ENCODE data around the gene GBF1. TPM values are rescaled to one million over a fixed set of nuclear protein-coding genes. Genes with fewer than 3 reads are reported as not detected.

Gene GBF1
- total and polyA plus RNA-seq, 2 of the 13 experiments (the other 11 are each of a cell fraction or from before 2014, with no cell fraction given), result 17.1 to 21.9 TPM

GRCh38 chr10:102394079-102394800 is 148.9 kb downstream of the GBF1 start (continued):
- no peak for TF ChIP-seq SP5 (CRISPR knock-in tag; IDR thresholded peaks at IDR 0.05; ENCODE audit: borderline replicate concordance, low read depth)
- no peak for TF ChIP-seq CEBPB (IDR thresholded peaks at IDR 0.05; ENCODE audit: borderline replicate concordance, low read depth, low read length)
- peak; percentile 20 for TF ChIP-seq IKZF4 (CRISPR knock-in tag; IDR thresholded peaks at IDR 0.05; ENCODE audit: borderline replicate concordance, low read depth, not compliant biosample characterization)
- TF ChIP-seq ZMYM4 (CRISPR knock-in tag; IDR thresholded peaks at IDR 0.05), result peak; percentile 65; the same call in 1 of the 2 replicates
- no peak for TF ChIP-seq ZBTB49 (CRISPR knock-in tag; IDR thresholded peaks at IDR 0.05; ENCODE audit: borderline replicate concordance)
- no peak for TF ChIP-seq RARG (CRISPR knock-in tag; IDR thresholded peaks at IDR 0.05; ENCODE audit: low read depth)
- peak; percentile 14; the same call in 1 of the 2 replicates for TF ChIP-seq ZNF292 (CRISPR knock-in tag; IDR thresholded peaks at IDR 0.05; ENCODE audit: borderline replicate concordance, low read depth)
- TF ChIP-seq E2F1 (CRISPR knock-in tag; IDR thresholded peaks at IDR 0.05), result peak; percentile 78
- TF ChIP-seq SNAPC2 (CRISPR knock-in tag; IDR thresholded peaks at IDR 0.05), result no peak
- peak; percentile 55 for TF ChIP-seq ZNF746 (CRISPR knock-in tag; IDR thresholded peaks at IDR 0.05)
- TF ChIP-seq FOXP4 (CRISPR knock-in tag; IDR thresholded peaks at IDR 0.05), result 0 out of 2 replicates have a peak, but pooled peaks have one; percentile 23
- TF ChIP-seq ZNF790 (CRISPR knock-in tag; IDR thresholded peaks at IDR 0.05; ENCODE audit: borderline replicate concordance), result 0 out of 2 replicates have a peak, but pooled peaks have one; percentile 60
- peak; percentile 27; the same call in 1 of the 2 replicates for TF ChIP-seq SALL2 (CRISPR knock-in tag; IDR thresholded peaks at IDR 0.05)
- TF ChIP-seq ZXDC (CRISPR knock-in tag; IDR thresholded peaks at IDR 0.05), result no peak
- TF ChIP-seq ZNF234 (CRISPR knock-in tag; conservative IDR thresholded peaks at IDR 0.05), result no peak
- 0 out of 2 replicates have a peak, but pooled peaks have one; percentile 80 for TF ChIP-seq ZNF558 (CRISPR knock-in tag; IDR thresholded peaks at IDR 0.05; ENCODE audit: borderline replicate concordance)
- 0 out of 2 replicates have a peak, but pooled peaks have one; percentile 41 for TF ChIP-seq XBP1 (CRISPR knock-in tag; IDR thresholded peaks at IDR 0.05)
- TF ChIP-seq ZNF709 (CRISPR knock-in tag; IDR thresholded peaks at IDR 0.05), result peak; percentile 38; the same call in 1 of the 2 replicates
- TF ChIP-seq ZNF510 (CRISPR knock-in tag; IDR thresholded peaks at IDR 0.05; ENCODE audit: low read depth), result 0 out of 2 replicates have a peak, but pooled peaks have one; percentile 64
- TF ChIP-seq HOXA3 (CRISPR knock-in tag; IDR thresholded peaks at IDR 0.05), result peak; percentile 96
